Naive thymus-derived CD8-positive, alpha-beta T cell (primary cell): ENCODE measurements around the gene CDH4. TPM values are rescaled to one million over a fixed set of nuclear protein-coding genes. Genes with fewer than 3 reads are reported as not detected.

Experiments used
- ATAC-seq, 2 donors: fragments of 150-1000 bp; cut with Tn5 transposase in 1 of 2; sonication (Bioruptor Pico), chemical (Tn5 transposase) in 1 of 2; 1 replicate in 1 of 2; 2 replicates in 1 of 2; pipeline ENCODE4 v1.10.0; 2021; ENCODE audit warnings: mild to moderate bottlenecking in 2 of 2, moderate library complexity in 2 of 2
- POLR2A ChIA-PET: fragments of 350-600 bp; sonication (Branson Sonifier 250); formaldehyde crosslinking; loops from one replicate; lab custom pipeline; 2021; ENCODE audit warnings: antibody characterized with exemption; lab: Charles Lee
- DNase-seq, 10 donors: peaks; one replicate each; pipeline versions ENCODE4 v3.0.0 to v3.0.0-alpha.2; 2020 to 2022
- H3K27ac Mint-ChIP-seq, 10 donors: one replicate each; pipeline ENCODE4 v1.8.0; 2020 to 2022; ENCODE audit warnings: mild to moderate bottlenecking in 10 of 10, mixed read lengths in 10 of 10, moderate library complexity in 4 of 10, inconsistent platforms in 1 of 10
- H3K27me3 Mint-ChIP-seq, 5 donors: one replicate each; pipeline ENCODE4 v1.8.0; 2021 to 2022; ENCODE audit warnings: mixed read lengths in 5 of 5
- H3K36me3 Mint-ChIP-seq, 3 donors: one replicate each; pipeline ENCODE4 v1.8.0; 2020 to 2022; ENCODE audit warnings: mixed read lengths in 3 of 3, mild to moderate bottlenecking in 2 of 3, inconsistent platforms in 1 of 3
- H3K4me1 Mint-ChIP-seq, 4 donors: one replicate each; pipeline ENCODE4 v1.8.0; 2021 to 2022; ENCODE audit warnings: mixed read lengths in 4 of 4
- H3K4me3 Mint-ChIP-seq, 10 donors: one replicate each; pipeline ENCODE4 v1.8.0; 2020 to 2022; ENCODE audit warnings: mild to moderate bottlenecking in 10 of 10, mixed read lengths in 10 of 10, moderate library complexity in 6 of 10, inconsistent platforms in 1 of 10
- H3K9me3 Mint-ChIP-seq, 9 donors: one replicate each; pipeline ENCODE4 v1.8.0; 2020 to 2022; ENCODE audit warnings: mixed read lengths in 9 of 9, mild to moderate bottlenecking in 3 of 9, inconsistent platforms in 1 of 9, moderate library complexity in 1 of 9
- polyA plus RNA-seq, 3 donors: library from polyadenylated mRNA; unstranded; fragments of 300-500 nt; fragmentation: Illumina TruSeq; gene quantifications; one replicate each; pipeline ENCODE4 v1.2.3, GENCODE V29; 2021
- total RNA-seq, 8 experiments: library from RNA in 2 of 8; stranded (reverse) in 2 of 8; gene quantifications; one replicate each; pipeline ENCODE4 v1.2.3 and lab custom pipeline; 2021 to 2026

CDH4 gene
- total and polyA plus RNA-seq, 5 experiments from 2014 or later, result 0.07 to 0.44 (median 0.15) TPM; not detected in 1

GRCh38 chr20:61440548-61441055, 188.5 kb downstream of the CDH4 start:
- POLR2A ChIA-PET, result no interaction called here
- Mint-ChIP-seq H3K9me3 (peaks cover 0 to 3% (median 0%) of the 10 kb centered on the region in 9 donors), H3K27me3 (peaks cover 0 to 20% (median 16%) of the 10 kb centered on the region in 5 donors), H3K4me1 (peaks cover 0 to 5% (median 0%) of the 10 kb centered on the region in 4 donors), H3K27ac (no peak overlapping the region), H3K36me3 (no peaks in the 10 kb centered on the region), H3K4me3 (no peak overlapping the region)
- DNase-seq (no peak), ATAC-seq (no peak)

- Mint-ChIP-seq H3K27ac (no peak overlapping the region), H3K4me1 (peaks cover 0 to 3% (median 0%) of the 10 kb centered on the region in 4 donors), H3K9me3 (peaks cover 0 to 2% (median 0%) of the 10 kb centered on the region in 9 donors), H3K36me3 (no peaks in the 10 kb centered on the region), H3K4me3 (no peak overlapping the region), H3K27me3 (peaks cover 0 to 12% (median 6%) of the 10 kb centered on the region in 5 donors)
- DNase-seq, result no peak
- no peak for ATAC-seq
- POLR2A ChIA-PET, result no interaction called here
These were observed 189.5 kb downstream of the CDH4 start for GRCh38 chr20:61441537-61441936.

GRCh38 chr20:61442075-61442670, 190.1 kb downstream of the CDH4 start:
- no peak for ATAC-seq

GRCh38 chr20:61442718-61443117, 190.7 kb downstream of the CDH4 start:
- H3K4me3 Mint-ChIP-seq, result no peak overlapping the region

More at GRCh38 chr20:61442075-61442670, 190.1 kb downstream of the CDH4 start:
- peaks cover 0 to 2% (median 0%) of the 10 kb centered on the region in 9 donors for H3K9me3 Mint-ChIP-seq
- no peak overlapping the region for H3K27ac Mint-ChIP-seq
- DNase-seq, result no peak
- peaks cover 0 to 6% (median 0%) of the 10 kb centered on the region in 5 donors for H3K27me3 Mint-ChIP-seq
- H3K4me3 Mint-ChIP-seq, result no peak overlapping the region
- POLR2A ChIA-PET, result no interaction called here
- no peaks in the 10 kb centered on the region for H3K36me3 Mint-ChIP-seq
- H3K4me1 Mint-ChIP-seq, result no peaks in the 10 kb centered on the region

GRCh38 chr20:61443443-61444126, 191.5 kb downstream of the CDH4 start:
- peaks cover 0 to 3% (median 0%) of the 10 kb centered on the region in 3 donors for H3K36me3 Mint-ChIP-seq
- ATAC-seq (no peak), DNase-seq (no peak)
- no peaks in the 10 kb centered on the region for H3K4me1 Mint-ChIP-seq
- peaks cover 0 to 4% (median 0%) of the 10 kb centered on the region in 9 donors for H3K9me3 Mint-ChIP-seq
- H3K27ac Mint-ChIP-seq, result no peak overlapping the region
- POLR2A ChIA-PET, result no interaction called here
- no peak overlapping the region for H3K4me3 Mint-ChIP-seq
- H3K27me3 Mint-ChIP-seq, result peaks cover 0 to 8% (median 4%) of the 10 kb centered on the region in 5 donors

More at GRCh38 chr20:61442718-61443117, 190.7 kb downstream of the CDH4 start:
- peaks cover 0 to 2% (median 0%) of the 10 kb centered on the region in 9 donors for H3K9me3 Mint-ChIP-seq
- POLR2A ChIA-PET, result no interaction called here
- H3K4me1 Mint-ChIP-seq, result no peaks in the 10 kb centered on the region
- ATAC-seq, result no peak
- no peaks in the 10 kb centered on the region for H3K36me3 Mint-ChIP-seq
- H3K27ac Mint-ChIP-seq, result no peak overlapping the region
- no peak for DNase-seq
- peaks cover 0 to 3% (median 1%) of the 10 kb centered on the region in 5 donors for H3K27me3 Mint-ChIP-seq

- H3K27me3 Mint-ChIP-seq, result peaks cover 0 to 8% (median 7%) of the 10 kb centered on the region in 5 donors
- no peak for ATAC-seq
- H3K9me3 Mint-ChIP-seq, result peaks cover 0 to 5% (median 0%) of the 10 kb centered on the region in 9 donors
- H3K36me3 Mint-ChIP-seq, result peaks cover 0 to 4% (median 0%) of the 10 kb centered on the region in 3 donors
- H3K27ac Mint-ChIP-seq, result no peak overlapping the region
- DNase-seq, result no peak
- H3K4me1 Mint-ChIP-seq, result no peaks in the 10 kb centered on the region
- POLR2A ChIA-PET, result no interaction called here
- no peak overlapping the region for H3K4me3 Mint-ChIP-seq
These were observed 192.6 kb downstream of the CDH4 start for GRCh38 chr20:61444637-61445036.

GRCh38 chr20:61445138-61445537, 193.1 kb downstream of the CDH4 start:
- no peak overlapping the region for H3K4me3 Mint-ChIP-seq
- H3K9me3 Mint-ChIP-seq, result peaks cover 0 to 7% (median 0%) of the 10 kb centered on the region in 9 donors
- H3K4me1 Mint-ChIP-seq, result no peaks in the 10 kb centered on the region
- no peak overlapping the region for H3K27ac Mint-ChIP-seq
- ATAC-seq, result no peak
- POLR2A ChIA-PET, result no interaction called here
- peaks cover 0 to 8% (median 7%) of the 10 kb centered on the region in 5 donors for H3K27me3 Mint-ChIP-seq
- DNase-seq, result no peak
- H3K36me3 Mint-ChIP-seq, result peaks cover 0 to 4% (median 0%) of the 10 kb centered on the region in 3 donors

- H3K27me3 Mint-ChIP-seq, result peaks cover 0 to 8% (median 7%) of the 10 kb centered on the region in 5 donors
- H3K36me3 Mint-ChIP-seq, result peaks cover 0 to 4% (median 0%) of the 10 kb centered on the region in 3 donors
- H3K4me1 Mint-ChIP-seq, result no peaks in the 10 kb centered on the region
- DNase-seq (no peak), ATAC-seq (no peak)
- H3K27ac Mint-ChIP-seq, result no peak overlapping the region
- H3K9me3 Mint-ChIP-seq, result peaks cover 0 to 7% (median 0%) of the 10 kb centered on the region in 9 donors
- no peak overlapping the region for H3K4me3 Mint-ChIP-seq
- POLR2A ChIA-PET, result no interaction called here
These were observed 193.7 kb downstream of the CDH4 start for GRCh38 chr20:61445741-61446140.

- H3K27ac Mint-ChIP-seq, result no peak overlapping the region
- peaks cover 0 to 4% (median 0%) of the 10 kb centered on the region in 3 donors for H3K36me3 Mint-ChIP-seq
- peaks cover 0 to 8% (median 7%) of the 10 kb centered on the region in 5 donors for H3K27me3 Mint-ChIP-seq
- ATAC-seq (no peak), DNase-seq (no peak)
- peaks cover 0 to 7% (median 0%) of the 10 kb centered on the region in 9 donors for H3K9me3 Mint-ChIP-seq
- no peak overlapping the region for H3K4me3 Mint-ChIP-seq
- no peaks in the 10 kb centered on the region for H3K4me1 Mint-ChIP-seq
- POLR2A ChIA-PET, result no interaction called here
These were observed 195.9 kb downstream of the CDH4 start for GRCh38 chr20:61447952-61448351.

- POLR2A ChIA-PET, result no interaction called here
- H3K4me3 Mint-ChIP-seq, result no peak overlapping the region
- no peak overlapping the region for H3K27ac Mint-ChIP-seq
These were observed 196.3 kb downstream of the CDH4 start for GRCh38 chr20:61448386-61448785.

GRCh38 chr20:61449057-61449609, 197.1 kb downstream of the CDH4 start:
- Mint-ChIP-seq H3K27ac (no peak overlapping the region), H3K4me1 (no peaks in the 10 kb centered on the region), H3K4me3 (no peak overlapping the region), H3K9me3 (peaks cover 0 to 7% (median 0%) of the 10 kb centered on the region in 9 donors), H3K27me3 (peaks cover 0 to 8% (median 7%) of the 10 kb centered on the region in 5 donors), H3K36me3 (peaks cover 0 to 4% (median 0%) of the 10 kb centered on the region in 3 donors)
- POLR2A ChIA-PET, result no interaction called here
- DNase-seq (no peak), ATAC-seq (no peak)

More at GRCh38 chr20:61448386-61448785, 196.3 kb downstream of the CDH4 start:
- DNase-seq, result no peak
- Mint-ChIP-seq H3K27me3 (peaks cover 0 to 8% (median 7%) of the 10 kb centered on the region in 5 donors), H3K4me1 (no peaks in the 10 kb centered on the region), H3K36me3 (peaks cover 0 to 4% (median 0%) of the 10 kb centered on the region in 3 donors), H3K9me3 (peaks cover 0 to 7% (median 0%) of the 10 kb centered on the region in 9 donors)
- ATAC-seq, result no peak

- DNase-seq (no peak), ATAC-seq (no peak)
- POLR2A ChIA-PET, result no interaction called here
- no peak overlapping the region for H3K4me3 Mint-ChIP-seq
- H3K4me1 Mint-ChIP-seq, result no peaks in the 10 kb centered on the region
- peaks cover 0 to 8% (median 7%) of the 10 kb centered on the region in 5 donors for H3K27me3 Mint-ChIP-seq
- H3K27ac Mint-ChIP-seq, result no peak overlapping the region
- peaks cover 0 to 4% (median 0%) of the 10 kb centered on the region in 3 donors for H3K36me3 Mint-ChIP-seq
- H3K9me3 Mint-ChIP-seq, result peaks cover 0 to 7% (median 0%) of the 10 kb centered on the region in 9 donors
These were observed 197.9 kb downstream of the CDH4 start for GRCh38 chr20:61449916-61450315.
